K562 (cell line): ENCODE measurements around the gene JPH3. TPM values are rescaled to one million over a fixed set of nuclear protein-coding genes. Genes with fewer than 3 reads are reported as not detected.

Source experiments
- ATAC-seq: fragments of 200-7000 bp; cut with Tn5 transposase; 3 replicates; pipeline ENCODE4 v1.9.1; 2020; ENCODE audit warnings: moderate library complexity
- BruUV-seq: library from RNA; stranded (reverse); fragments of 400-500 nt; replicated peaks from 2 replicates; lab custom pipeline; 2021; lab: Mats Ljungman, UMichigan
- CTCF ChIA-PET: fragments of 300-600 bp; formaldehyde crosslinking; extraction: SDS; loops from one replicate; lab custom pipeline; 2021; ENCODE audit warnings: low intra/inter-chr PET ratio; lab: Yijun Ruan, JAX
- POLR2A ChIA-PET: fragments of 300-600, 350-650 bp; sonication (Branson Sonifier 250); formaldehyde crosslinking; extraction: SDS; loops from one replicate; lab custom pipeline; 2021; ENCODE audit warnings: antibody characterized with exemption, inconsistent platforms; lab: Yijun Ruan, JAX
- DNase-seq, 4 experiments: peaks; one replicate each; pipeline versions ENCODE4 v3.0.0 to v3.0.0-alpha.2; 2011 to 2018; ENCODE audit warnings: low spot score in 3 of 4, mixed read lengths in 3 of 4; ENCODE audit errors: extremely low read depth in 1 of 4
- FAIRE-seq: peaks from 2 replicates; lab custom pipeline; 2011; peaks lifted over from hg19 to GRCh38; lab: Jason Lieb, UNC
- H2AFZ ChIP-seq: 2 replicates; pipeline ENCODE4 v1.6.0; 2011; ENCODE audit warnings: low read depth, low read length, control low read depth, inconsistent platforms
- H3K27ac ChIP-seq: fragments of 200-600 bp; 3 replicates; pipeline ENCODE4 v1.8.0; 2011; ENCODE audit warnings: low read depth, mild to moderate bottlenecking, control low read depth, inconsistent platforms, low read length, moderate library complexity, mixed read lengths; ENCODE audit errors: extremely low read depth
- H3K27me3 ChIP-seq, 2 experiments: fragments of 300-600 bp in 1 of 2; 2 replicates in 1 of 2; 3 replicates in 1 of 2; pipeline versions ENCODE4 v1.6.0 to v1.8.0; 2011; ENCODE audit warnings: inconsistent platforms in 2 of 2, low read length in 2 of 2, mild to moderate bottlenecking in 1 of 2, mixed read lengths in 1 of 2, moderate library complexity in 1 of 2; ENCODE audit not compliant: control insufficient read depth in 2 of 2, insufficient read depth in 2 of 2
- H3K36me3 ChIP-seq: fragments of 300-600 bp; 3 replicates; pipeline ENCODE4 v1.8.0; 2011; ENCODE audit warnings: mild to moderate bottlenecking, low read length, inconsistent platforms; ENCODE audit not compliant: control insufficient read depth, insufficient read depth
- H3K4me1 ChIP-seq, 2 experiments: fragments of 200-600 bp in 1 of 2; replicated peaks in 1 of 2; 2 replicates in 1 of 2; 3 replicates in 1 of 2; pipeline versions ENCODE4 v1.5.1 to v1.8.0; 2011; ENCODE audit warnings: inconsistent platforms in 2 of 2, low read length in 2 of 2, mild to moderate bottlenecking in 1 of 2, mixed read lengths in 1 of 2, moderate library complexity in 1 of 2; ENCODE audit not compliant: control insufficient read depth in 2 of 2, insufficient read depth in 2 of 2
- H3K4me2 ChIP-seq: 2 replicates; pipeline ENCODE4 v1.6.1; 2011; ENCODE audit warnings: low read length, control low read depth, inconsistent platforms, mixed read lengths; ENCODE audit not compliant: insufficient read depth
- H3K4me3 ChIP-seq: fragments of 200-600 bp; sonication (generic), shearing (Covaris generic); 2 replicates; pipeline ENCODE4 v1.5.1; 2016; ENCODE audit warnings: control low read depth, inconsistent platforms
- H3K79me2 ChIP-seq: fragments of 200-600 bp; 3 replicates; pipeline ENCODE4 v1.8.0; 2011; ENCODE audit warnings: low read length, inconsistent platforms; ENCODE audit not compliant: control insufficient read depth, insufficient read depth
- H3K9ac ChIP-seq, 2 experiments: 2 replicates each; pipeline versions ENCODE4 v1.6.0 to v1.6.1; 2011; ENCODE audit warnings: low read depth in 2 of 2, low read length in 2 of 2, control low read depth in 1 of 2, inconsistent platforms in 1 of 2, mild to moderate bottlenecking in 1 of 2, mixed read lengths in 1 of 2; ENCODE audit not compliant: insufficient read depth in 1 of 2
- H3K9me1 ChIP-seq: one replicate; pipeline ENCODE4 v1.6.0; 2011; ENCODE audit warnings: inconsistent platforms, mild to moderate bottlenecking, low read length, moderate library complexity; ENCODE audit not compliant: control insufficient read depth, insufficient read depth
- H3K9me3 ChIP-seq: replicated peaks from 2 replicates; pipeline ENCODE4 v1.5.1; 2011; ENCODE audit warnings: low read depth, low read length, inconsistent platforms; ENCODE audit not compliant: control insufficient read depth, insufficient read depth
- H4K20me1 ChIP-seq: replicated peaks from 2 replicates; pipeline ENCODE4 v1.6.1; 2011; ENCODE audit warnings: low read length, inconsistent platforms, mixed read lengths; ENCODE audit not compliant: control insufficient read depth, insufficient read depth
- L3MBTL2 ChIP-seq: fragments of 450-650 bp; IDR thresholded peaks from 2 replicates; pipeline ENCODE4 v1.6.1; 2016; ENCODE audit warnings: mild to moderate bottlenecking, moderate library complexity
- MEIS2 ChIP-seq: fragments of 450-650 bp; IDR thresholded peaks from 2 replicates; pipeline ENCODE4 v1.6.1; 2014; ENCODE audit warnings: mild to moderate bottlenecking; ENCODE audit not compliant: partially characterized antibody
- NBN ChIP-seq: fragments of 450-650 bp; IDR thresholded peaks from 2 replicates; pipeline ENCODE4 v1.6.1; 2016; ENCODE audit warnings: low read depth, mild to moderate bottlenecking
- NFRKB ChIP-seq: fragments of 450-650 bp; IDR thresholded peaks from 2 replicates; pipeline ENCODE4 v1.6.1; 2016; ENCODE audit warnings: low read depth
- SREBF1 ChIP-seq: fragments of 150-350 bp; IDR thresholded peaks from 2 replicates; pipeline ENCODE4 v1.6.1; 2014; ENCODE audit warnings: antibody characterized with exemption, low read depth, low read length, borderline replicate concordance
- TAF1 ChIP-seq: IDR thresholded peaks from 2 replicates; pipeline ENCODE4 v1.6.1; 2011; ENCODE audit warnings: mild to moderate bottlenecking, low read length, moderate library complexity; ENCODE audit not compliant: insufficient read depth, control insufficient read depth, severe bottlenecking; ENCODE audit errors: extremely low read depth
- WHSC1 ChIP-seq: IDR thresholded peaks from one replicate; pipeline ENCODE4 v1.6.1; 2012; ENCODE audit warnings: low read length, control low read depth, inconsistent platforms
- ZBTB7A ChIP-seq: IDR thresholded peaks from 2 replicates; pipeline ENCODE4 v1.6.1; 2011; ENCODE audit warnings: low read depth, mild to moderate bottlenecking, low read length, moderate library complexity, borderline replicate concordance; ENCODE audit not compliant: control insufficient read depth
- ZC3H4 ChIP-seq: sonication (generic); formaldehyde crosslinking; IDR thresholded peaks from 2 replicates; pipeline ENCODE4 v1.9.0; 2021; ENCODE audit warnings: missing genetic modification reagents, borderline replicate concordance
- ZC3H8 ChIP-seq: fragments of 450-650 bp; IDR thresholded peaks from 2 replicates; pipeline ENCODE4 v1.6.1; 2017
- ZNF277 ChIP-seq: fragments of 250-450 bp; sonication (Bioruptor Pico); IDR thresholded peaks from 2 replicates; pipeline ENCODE4 v1.8.0; 2022; ENCODE audit warnings: inconsistent platforms, mild to moderate bottlenecking, moderate library complexity, borderline replicate concordance
- ZNF3 ChIP-seq: fragments of 250-450 bp; sonication (Bioruptor Pico); IDR thresholded peaks from 2 replicates; pipeline ENCODE4 v1.5.0; 2021; ENCODE audit warnings: mild to moderate bottlenecking, moderate library complexity
- ZNF436 ChIP-seq: fragments of 250-450, 450-650 bp; sonication (Bioruptor Pico); formaldehyde crosslinking; IDR thresholded peaks from 2 replicates; pipeline ENCODE4 v1.7.0; 2020; ENCODE audit warnings: mild to moderate bottlenecking
- WGBS: fragments of 100-300 bp; shearing (Covaris generic); methylation state at CpG from one replicate; pipeline ENCODE4 v1.1.6; 2016; ENCODE audit warnings: low coverage, mixed read lengths; ENCODE audit not compliant: insufficient coverage; ENCODE audit errors: missing lambda C conversion rate; 5-methylcytosine and 5-hydroxymethylcytosine counted together
- in situ Hi-C: fragments of 300-500 bp; cut with MboI; formaldehyde crosslinking; loops from 4 replicates; pipeline ENCODE4 v1.15.0; 2018; ENCODE audit warnings: inconsistent platforms, mixed read lengths
- intact Hi-C: fragments of 100-400 bp; cut with micrococcal nuclease; formaldehyde crosslinking; loops from 2 replicates; pipeline ENCODE4 v1.14.2; 2022
- polyA plus RNA-seq, 8 experiments: library from polyadenylated mRNA; depleted of rRNA in 4 of 8; stranded (reverse) in 5 of 8; unstranded in 3 of 8; fragments of >200 nt; fragmentation: Nextera tagmentation in 2 of 8; fragmentation: Illumina TruSeq in 1 of 8; extraction: Ambion mirVana in 2 of 8; extraction: Trizol in 1 of 8; gene quantifications; 2 replicates each; pipeline versions ENCODE4 v1.2.1 to v1.2.3, GENCODE V29; 2011 to 2014; ENCODE audit warnings: inconsistent platforms in 1 of 8, missing spikeins in 1 of 8
- total RNA-seq, 7 experiments: library from RNA; depleted of rRNA in 6 of 7; stranded (reverse); fragments of >200 nt in 6 of 7; fragmentation: Illumina TruSeq in 2 of 7; extraction: Trizol in 2 of 7; gene quantifications; 2 replicates each; pipeline versions ENCODE4 v1.2.1 to v1.2.3, GENCODE V29; 2011 to 2021; ENCODE audit warnings: low replicate concordance in 1 of 7
- TF ChIP-seq, protein P1 (sequence below): IDR thresholded peaks from 2 replicates; pipeline ENCODE4 v1.6.1; 2014; ENCODE audit warnings: antibody characterized with exemption

The JPH3 gene
- total and polyA plus RNA-seq, 9 of the 15 experiments (the other 6 are each of a cell fraction or from before 2014, with no cell fraction given) = 0.01 TPM; not detected in 8

DNA sequence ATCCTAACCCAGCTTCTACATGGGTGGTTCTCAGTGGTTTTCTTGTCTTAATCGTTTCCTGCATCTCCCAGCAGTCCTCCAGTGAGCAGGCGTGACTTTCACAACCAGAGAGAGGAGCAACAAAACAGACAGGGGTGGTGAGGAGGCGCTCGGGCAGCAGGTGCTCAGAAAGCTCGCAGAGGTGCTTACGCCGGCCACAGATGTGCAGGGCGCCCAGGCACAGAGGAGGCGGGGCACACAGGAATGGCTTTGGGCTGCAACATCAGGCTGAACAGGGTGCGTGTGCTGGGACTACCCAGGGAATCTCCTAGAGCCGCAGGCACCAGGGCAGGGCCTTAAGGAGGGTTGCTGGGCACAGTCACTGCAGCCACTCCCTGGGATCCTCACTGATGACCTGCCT is 130.9 kb downstream of the JPH3 start:
- WGBS = 95% methylated on average over 11 of the region's 11 CpGs
- H3K4me3 ChIP-seq = no peak overlapping the region
- in situ Hi-C loops = no loop called here
- no peak overlapping the region for H2AFZ ChIP-seq
- peaks cover 0 to 8% of the 10 kb centered on the region in 2 experiments; a peak in 2 of 5 replicates for H3K4me1 ChIP-seq
- H3K27ac ChIP-seq = no peak overlapping the region
- intact Hi-C loops = no loop called here
- peaks cover 2% of the 10 kb centered on the region for H3K9me1 ChIP-seq
- ChIA-PET CTCF (no interaction called here), POLR2A (interaction anchor here (0.6 kb wide), 3 partner anchors 10 to 557 kb away, joined by 3 to 4 read pairs (median 4); no protein-coding TSS in a partner anchor)
- H3K4me2 ChIP-seq = no peak overlapping the region
- FAIRE-seq (no peak), DNase-seq (no peak), ATAC-seq (no peak)
- peaks cover 3% of the 10 kb centered on the region; the same call in 1 of the 2 replicates for H4K20me1 ChIP-seq
- BruUV-seq = no TSS peak
- H3K9ac ChIP-seq = no peak overlapping the region
- no peaks in the 10 kb centered on the region for H3K9me3 ChIP-seq
- peaks cover 56% of the 10 kb centered on the region for H3K36me3 ChIP-seq
- H3K27me3 ChIP-seq = no peaks in the 10 kb centered on the region
- H3K79me2 ChIP-seq = 0 out of 3 replicates have a peak, but pooled peaks cover 2% of the 10 kb centered on the region
- no peak for TF ChIP-seq SREBF1
- no peak for TF ChIP-seq ZC3H8
- no peak for TF ChIP-seq ZNF436
- no peak for TF ChIP-seq TAF1
- TF ChIP-seq ZNF277 (CRISPR knock-in tag) = no peak
- TF ChIP-seq, protein P1, sequence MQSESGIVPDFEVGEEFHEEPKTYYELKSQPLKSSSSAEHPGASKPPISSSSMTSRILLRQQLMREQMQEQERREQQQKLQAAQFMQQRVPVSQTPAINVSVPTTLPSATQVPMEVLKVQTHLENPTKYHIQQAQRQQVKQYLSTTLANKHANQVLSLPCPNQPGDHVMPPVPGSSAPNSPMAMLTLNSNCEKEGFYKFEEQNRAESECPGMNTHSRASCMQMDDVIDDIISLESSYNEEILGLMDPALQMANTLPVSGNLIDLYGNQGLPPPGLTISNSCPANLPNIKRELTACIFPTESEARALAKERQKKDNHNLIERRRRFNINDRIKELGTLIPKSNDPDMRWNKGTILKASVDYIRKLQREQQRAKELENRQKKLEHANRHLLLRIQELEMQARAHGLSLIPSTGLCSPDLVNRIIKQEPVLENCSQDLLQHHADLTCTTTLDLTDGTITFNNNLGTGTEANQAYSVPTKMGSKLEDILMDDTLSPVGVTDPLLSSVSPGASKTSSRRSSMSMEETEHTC = no peak
- no peak for TF ChIP-seq ZNF3 (CRISPR knock-in tag)
- TF ChIP-seq NFRKB = no peak
- no peak for TF ChIP-seq ZBTB7A
- no peak for TF ChIP-seq WHSC1
- no peak for TF ChIP-seq ZC3H4 (CRISPR knock-in tag)
- no peak for TF ChIP-seq NBN
- no peak for TF ChIP-seq L3MBTL2
- TF ChIP-seq MEIS2 = no peak
